Stimulated activated CD4-positive, alpha-beta T cell treated with anti-CD3 and anti-CD28 coated beads, Interleukin-15, amount 100 ng/mL, for 1 hour (primary cell): ENCODE measurements around the gene PPP1R10.

Experiments
- DNase-seq, 2 donors: peaks; one replicate each; pipeline ENCODE4 v3.0.0-alpha.2; 2020; ENCODE audit warnings: low read depth in 1 of 2, low spot score in 1 of 2

The PPP1R10 gene

GRCh38 chr6:30625511-30625910 is 8.5 kb upstream of the PPP1R10 start:
- no peak for DNase-seq

GRCh38 chr6:30619561-30619960 is 2.5 kb upstream of the PPP1R10 start:
- DNase-seq: no peak

GRCh38 chr6:30618270-30618797 is 1.3 kb upstream of the PPP1R10 start:
- DNase-seq: no peak

- DNase-seq: peak; percentile 88 to 95
Observed at GRCh38 chr6:30617565-30618269, 674 bp upstream of the PPP1R10 start, which contains the start of gene MRPS18B. TSS of gene MRPS18B (plus strand) at chr6:30617840. CDS start at chr6:30617866, 26 bp downstream.

- no peak for DNase-seq
Observed at GRCh38 chr6:30615958-30616810, 859 bp downstream of the PPP1R10 start.

GRCh38 chr6:30615219-30615957 is 1.7 kb downstream of the PPP1R10 start:
- no peak for DNase-seq

- DNase-seq: peak; percentile 34 to 74
Observed at GRCh38 chr6:30614843-30615218, 2.2 kb downstream of the PPP1R10 start.

- DNase-seq: no peak
Observed at GRCh38 chr6:30614044-30614842, 2.8 kb downstream of the PPP1R10 start.

- no peak for DNase-seq
Observed at GRCh38 chr6:30613251-30614043, 3.6 kb downstream of the PPP1R10 start.

GRCh38 chr6:30612687-30613248 is 4.3 kb downstream of the PPP1R10 start:
- no peak for DNase-seq

- DNase-seq: no peak
Observed at GRCh38 chr6:30612213-30612612, 4.8 kb downstream of the PPP1R10 start.

- no peak for DNase-seq
Observed at GRCh38 chr6:30611856-30612194, 5.2 kb downstream of the PPP1R10 start.

- DNase-seq: no peak
Observed at GRCh38 chr6:30611150-30611855, 5.7 kb downstream of the PPP1R10 start.

GRCh38 chr6:30610065-30610464 is 7.0 kb downstream of the PPP1R10 start:
- DNase-seq: no peak

- DNase-seq: no peak
Observed at GRCh38 chr6:30603961-30604360, 13.1 kb downstream of the PPP1R10 start.

GRCh38 chr6:30601815-30602641 is 15.0 kb downstream of the PPP1R10 start:
- no peak for DNase-seq

GRCh38 chr6:30601436-30601814 is 15.6 kb downstream of the PPP1R10 start:
- DNase-seq: no peak

- no peak for DNase-seq
Observed at GRCh38 chr6:30600451-30600961, 16.5 kb downstream of the PPP1R10 start.
